A673 (cell line): ENCODE data around the gene BCL6. TPM values are rescaled to one million over a fixed set of nuclear protein-coding genes. Genes with fewer than 3 reads are reported as not detected.

Source experiments
- BruUV-seq: library from RNA; stranded (reverse); fragments of 400-500 nt; replicated peaks from 2 replicates; lab custom pipeline; 2021; lab: Mats Ljungman, UMichigan
- CTCF ChIA-PET: fragments of 300-600 bp; sonication (Branson Sonifier 250); formaldehyde crosslinking; loops from one replicate; lab custom pipeline; 2022; ENCODE audit warnings: antibody characterized with exemption; lab: Charles Lee
- POLR2A ChIA-PET: fragments of 300-600 bp; sonication (Branson Sonifier 250); formaldehyde crosslinking; loops from one replicate; lab custom pipeline; 2022; ENCODE audit warnings: antibody characterized with exemption; ENCODE audit not compliant: low non-redundant PET; lab: Charles Lee
- DNase-seq: peaks from one replicate; pipeline ENCODE4 v3.0.0-alpha.2; 2015; ENCODE audit warnings: low spot score
- H3K27ac ChIP-seq: fragments of 200-600 bp; sonication (generic); 2 replicates; pipeline ENCODE4 v1.5.1; 2016; ENCODE audit warnings: mixed run types, low read depth, mild to moderate bottlenecking, mixed read lengths, antibody characterized with exemption, low read length; ENCODE audit not compliant: poor library complexity, severe bottlenecking
- H3K27me3 ChIP-seq: fragments of 200-600 bp; sonication (generic); replicated peaks from 2 replicates; pipeline ENCODE4 v1.6.1; 2017; ENCODE audit warnings: mixed run types, low read depth, mild to moderate bottlenecking, mixed read lengths, antibody characterized with exemption, low read length; ENCODE audit not compliant: insufficient read depth, poor library complexity
- H3K36me3 ChIP-seq: fragments of 200-600 bp; sonication (generic); 2 replicates; pipeline ENCODE4 v1.6.1; 2016; ENCODE audit warnings: mixed run types, mild to moderate bottlenecking, mixed read lengths, antibody characterized with exemption, low read length; ENCODE audit not compliant: insufficient read depth, poor library complexity, severe bottlenecking
- H3K4me1 ChIP-seq: fragments of 200-600 bp; sonication (generic); 2 replicates; pipeline ENCODE4 v1.6.1; 2017; ENCODE audit warnings: mixed run types, mild to moderate bottlenecking, mixed read lengths, antibody characterized with exemption, low read length; ENCODE audit not compliant: insufficient read depth, poor library complexity, severe bottlenecking
- H3K4me3 ChIP-seq: fragments of 200-600 bp; sonication (generic); 2 replicates; pipeline ENCODE4 v1.5.1; 2016; ENCODE audit warnings: low read depth, mixed run types, mild to moderate bottlenecking, mixed read lengths, low read length; ENCODE audit not compliant: poor library complexity, severe bottlenecking
- H3K9me3 ChIP-seq: fragments of 200-600 bp; sonication (generic); 2 replicates; pipeline ENCODE4 v1.6.1; 2016; ENCODE audit warnings: mixed run types, low read depth, mild to moderate bottlenecking, mixed read lengths, antibody characterized with exemption, low read length; ENCODE audit not compliant: poor library complexity, severe bottlenecking
- CTCF ChIP-seq: fragments of 300-800, 200-600 bp; sonication (generic); conservative IDR thresholded peaks from 2 replicates; pipeline ENCODE4 v1.5.1; 2017; ENCODE audit warnings: low read depth, mild to moderate bottlenecking, antibody characterized with exemption, low read length, moderate library complexity, mixed read lengths
- EZH2 ChIP-seq: fragments of 200-600 bp; sonication (generic); IDR thresholded peaks from 2 replicates; pipeline ENCODE4 v1.6.1; 2017; ENCODE audit warnings: borderline replicate concordance, low read depth, mild to moderate bottlenecking, mixed read lengths, antibody characterized with exemption, low read length; ENCODE audit not compliant: poor library complexity, severe bottlenecking
- intact Hi-C: fragments of 100-400 bp; cut with micrococcal nuclease; formaldehyde crosslinking; loops from one replicate; pipeline ENCODE4 v1.10.0; 2022; ENCODE audit not compliant: unreplicated experiment
- total RNA-seq: library from RNA; stranded (reverse); gene quantifications from 2 replicates; pipeline ENCODE4 v1.2.3, GENCODE V29; 2021

The BCL6 gene
- total RNA-seq, 1 experiment from 2014 or later, result 30.3 TPM

DNA sequence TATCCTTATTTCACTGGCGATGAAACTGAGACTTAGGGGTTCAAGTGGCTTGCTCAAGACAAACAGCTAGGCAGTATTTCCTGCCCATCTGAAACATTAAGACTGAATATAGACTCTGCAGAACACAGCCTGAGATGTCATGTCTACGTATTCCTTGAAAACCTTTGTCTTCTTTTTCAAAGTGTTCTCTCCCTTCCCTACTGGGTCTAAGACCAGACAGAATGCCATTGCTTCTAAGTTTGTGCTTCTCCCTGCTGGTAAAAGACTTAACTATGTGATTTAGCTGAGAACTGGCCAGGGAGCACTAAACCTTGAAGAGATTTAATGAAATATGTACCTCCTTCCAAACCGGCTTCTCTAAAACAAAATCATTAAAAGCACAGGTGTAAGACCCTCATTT, 9.9 kb downstream of the BCL6 start:
- Histone ChIP-seq H3K4me3 (no peak overlapping the region), H3K9me3 (no peaks in the 10 kb centered on the region), H3K4me1 (peaks cover 17% of the 10 kb centered on the region), H3K27ac (no peak overlapping the region), H3K27me3 (no peaks in the 10 kb centered on the region), H3K36me3 (peaks cover 38% of the 10 kb centered on the region)
- BruUV-seq, result no TSS peak
- ChIA-PET POLR2A (interaction anchor here (0.6 kb wide), 1 partner anchor 115 kb away, joined by 3 read pairs; no protein-coding TSS in a partner anchor), CTCF (no interaction called here)
- intact Hi-C loops, result no loop called here
- no peak for DNase-seq
- no peak for TF ChIP-seq EZH2
- TF ChIP-seq CTCF, result no peak

DNA sequence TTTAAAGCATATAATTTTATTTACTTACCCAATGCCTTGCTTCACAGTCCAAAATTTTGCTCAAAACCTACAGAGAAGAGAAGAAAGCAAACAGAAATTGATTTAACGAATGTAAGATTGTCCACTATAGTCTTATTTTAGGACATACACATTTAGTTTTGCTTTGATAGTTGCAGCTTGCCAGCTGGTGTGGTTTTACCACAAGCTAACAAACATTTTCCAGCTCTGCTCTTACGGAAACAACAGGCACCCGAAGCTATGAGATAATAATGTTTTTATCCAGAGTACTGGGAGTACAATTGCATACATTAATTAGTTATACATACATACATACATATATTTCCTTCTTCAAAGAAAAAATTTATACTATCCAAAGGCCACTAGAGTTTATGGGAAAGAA, 10.4 kb downstream of the BCL6 start:
- no peak for DNase-seq
- TF ChIP-seq CTCF (no peak), EZH2 (no peak)
- no TSS peak for BruUV-seq
- ChIA-PET POLR2A (interaction anchor here (0.6 kb wide), 1 partner anchor 80 kb away, joined by 5 read pairs; no protein-coding TSS in a partner anchor), CTCF (no interaction called here)
- no peak overlapping the region for H3K27ac ChIP-seq
- H3K4me3 ChIP-seq, result no peak overlapping the region
- H3K9me3 ChIP-seq, result no peaks in the 10 kb centered on the region
- intact Hi-C loops, result no loop called here
- no peaks in the 10 kb centered on the region for H3K27me3 ChIP-seq
- peaks cover 14% of the 10 kb centered on the region for H3K4me1 ChIP-seq
- peaks cover 43% of the 10 kb centered on the region for H3K36me3 ChIP-seq

GRCh38 chr3:187733371-187733770, 11.9 kb downstream of the BCL6 start:
- ChIA-PET CTCF (no interaction called here), POLR2A (no interaction called here)
- no peaks in the 10 kb centered on the region for H3K27me3 ChIP-seq
- no peak overlapping the region for H3K27ac ChIP-seq
- peaks cover 14% of the 10 kb centered on the region for H3K4me1 ChIP-seq
- no peak overlapping the region for H3K4me3 ChIP-seq
- DNase-seq, result no peak
- H3K36me3 ChIP-seq, result peaks cover 58% of the 10 kb centered on the region
- intact Hi-C loops, result no loop called here
- BruUV-seq, result no TSS peak
- no peak for TF ChIP-seq EZH2
- TF ChIP-seq CTCF, result no peak
- no peaks in the 10 kb centered on the region for H3K9me3 ChIP-seq
